ENCODE results near the gene GNGT2.

- TF ChIP-seq CTCF (IDR thresholded peaks at IDR 0.05): no peak
- TF ChIP-seq POLR2A (IDR thresholded peaks at IDR 0.05): no peak
These were observed 18.2 kb downstream of the GNGT2 start for GRCh38 chr17:49191917-49192741.
